Measurements from ENCODE around the gene ORMDL1.

ORMDL1 gene

GRCh38 chr2:189783927-189784867 is at the start of gene ORMDL1, which contains the start of gene PMS1:
ORMDL1 (minus strand) TSS chr2:189784339; CDS start chr2:189782595, 1,744 bp downstream.
PMS1 (plus strand) TSS chr2:189784450; CDS start chr2:189791810, 7,360 bp downstream.
- peak; percentile 82 for DNase-seq (ENCODE audit: low read depth)

- DNase-seq (ENCODE audit: low read depth), result no peak
Observed at GRCh38 chr2:189830510-189830909, 46.4 kb upstream of the ORMDL1 start.

- DNase-seq (ENCODE audit: low read depth), result no peak
Observed at GRCh38 chr2:189829102-189829833, 45.1 kb upstream of the ORMDL1 start.

GRCh38 chr2:189826039-189826438 is 41.9 kb upstream of the ORMDL1 start:
- DNase-seq (ENCODE audit: low read depth), result no peak

- no peak for DNase-seq (ENCODE audit: low read depth)
Observed at GRCh38 chr2:189824694-189825396, 40.7 kb upstream of the ORMDL1 start.

GRCh38 chr2:189821953-189822748 is 38.0 kb upstream of the ORMDL1 start:
- DNase-seq (ENCODE audit: low read depth), result no peak

GRCh38 chr2:189819297-189819704 is 35.2 kb upstream of the ORMDL1 start:
- no peak for DNase-seq (ENCODE audit: low read depth)

GRCh38 chr2:189818249-189819038 is 34.3 kb upstream of the ORMDL1 start:
- no peak for DNase-seq (ENCODE audit: low read depth)

GRCh38 chr2:189803431-189803830 is 19.3 kb upstream of the ORMDL1 start:
- DNase-seq (ENCODE audit: low read depth), result no peak

- no peak for DNase-seq (ENCODE audit: low read depth)
Observed at GRCh38 chr2:189802396-189802912, 18.3 kb upstream of the ORMDL1 start.

- DNase-seq (ENCODE audit: low read depth), result no peak
Observed at GRCh38 chr2:189799531-189799930, 15.4 kb upstream of the ORMDL1 start.

- no peak for DNase-seq (ENCODE audit: low read depth)
Observed at GRCh38 chr2:189799030-189799331, 14.8 kb upstream of the ORMDL1 start.

GRCh38 chr2:189798312-189799029 is 14.3 kb upstream of the ORMDL1 start:
- DNase-seq (ENCODE audit: low read depth), result no peak

- no peak for DNase-seq (ENCODE audit: low read depth)
Observed at GRCh38 chr2:189797902-189798301, 13.8 kb upstream of the ORMDL1 start.

GRCh38 chr2:189794310-189794709 is 10.2 kb upstream of the ORMDL1 start:
- no peak for DNase-seq (ENCODE audit: low read depth)

GRCh38 chr2:189791338-189792042 is 7.4 kb upstream of the ORMDL1 start:
- no peak for DNase-seq (ENCODE audit: low read depth)

GRCh38 chr2:189783451-189783926 is 650 bp downstream of the ORMDL1 start:
- no peak for DNase-seq (ENCODE audit: low read depth)

- no peak for DNase-seq (ENCODE audit: low read depth)
Observed at GRCh38 chr2:189782221-189782671, 1.9 kb downstream of the ORMDL1 start.

- DNase-seq (ENCODE audit: low read depth), result no peak
Observed at GRCh38 chr2:189772212-189772611, 11.9 kb downstream of the ORMDL1 start.

Measured in stimulated activated CD8-positive, alpha-beta memory T cell treated with anti-CD3 and anti-CD28 coated beads, Interleukin-15, amount 100 ng/mL, for 1 hour (primary cell).